LNCaP clone FGC (cell line): ENCODE measurements around the gene PRIM2.
"Not testable (repeated sequence)": the region's sequence is repeated elsewhere in the genome, so short reads cannot be mapped to it uniquely, and the experiment has no call there.

Source experiments
- DNase-seq: peaks from one replicate; pipeline ENCODE4 v3.0.0-alpha.2; 2011; ENCODE audit warnings: low read depth
- H3K4me3 ChIP-seq: 2 replicates; pipeline ENCODE4 v1.5.1; 2011; ENCODE audit warnings: mild to moderate bottlenecking, low read depth, low read length, control low read depth
- CTCF ChIP-seq: IDR thresholded peaks from 2 replicates; pipeline ENCODE4 v1.5.1; 2012; ENCODE audit warnings: mild to moderate bottlenecking; ENCODE audit not compliant: control insufficient read depth, insufficient read depth; ENCODE audit errors: extremely low read depth

The PRIM2 gene

GRCh38 chr6:57671937-57672627, 354.7 kb downstream of the PRIM2 start:
- peak; percentile 38; the same call in 1 of the 2 replicates for TF ChIP-seq CTCF
- DNase-seq, H3K4me3 ChIP-seq: not testable (repeated sequence)

GRCh38 chr6:57673281-57673680, 355.9 kb downstream of the PRIM2 start:
- not testable (repeated sequence) for H3K4me3 ChIP-seq, DNase-seq
- TF ChIP-seq CTCF, result peak; percentile 40

GRCh38 chr6:57675386-57675785, 358.0 kb downstream of the PRIM2 start:
- DNase-seq, H3K4me3 ChIP-seq: not testable (repeated sequence)

- H3K4me3 ChIP-seq, DNase-seq: not testable (repeated sequence)
Observed at GRCh38 chr6:57696382-57696781, 379.0 kb downstream of the PRIM2 start.
